H1 (cell line): Measurements from ENCODE around the gene KRTAP5-8. TPM values are rescaled to one million over a fixed set of nuclear protein-coding genes. Genes with fewer than 3 reads are reported as not detected.

Source experiments
- CTCF ChIA-PET: fragments of 300-600 bp; sonication (Branson Sonifier 250); formaldehyde crosslinking; loops from one replicate; lab custom pipeline; 2021; ENCODE audit not compliant: partially characterized antibody; lab: Charles Lee
- POLR2A ChIA-PET: fragments of 300-600 bp; sonication (Branson Sonifier 250); formaldehyde crosslinking; loops from one replicate; lab custom pipeline; 2021; ENCODE audit warnings: inconsistent platforms; ENCODE audit not compliant: partially characterized antibody; lab: Charles Lee
- DNase-seq, 2 experiments: peaks; one replicate each; pipeline versions ENCODE4 v3.0.0 to v3.0.0-alpha.2; 2010 to 2022; ENCODE audit warnings: low spot score in 2 of 2, low read depth in 1 of 2, mixed read lengths in 1 of 2
- FAIRE-seq: peaks from 2 replicates; lab custom pipeline; 2011; peaks lifted over from hg19 to GRCh38; lab: Jason Lieb, UNC
- H2AFZ ChIP-seq: 2 replicates; pipeline ENCODE4 v1.8.1; 2012; ENCODE audit warnings: low read length, inconsistent platforms
- H2AK5ac ChIP-seq: 2 replicates; pipeline ENCODE4 v1.6.1; 2013; ENCODE audit warnings: low read depth, low read length
- H2BK120ac ChIP-seq: replicated peaks from 2 replicates; pipeline ENCODE3; 2013; ENCODE audit warnings: low read depth, low read length, inconsistent platforms
- H2BK12ac ChIP-seq: 2 replicates; pipeline ENCODE4 v1.6.1; 2013; ENCODE audit warnings: low read depth, low read length
- H2BK15ac ChIP-seq: 2 replicates; pipeline ENCODE4 v1.6.1; 2013; ENCODE audit warnings: low read length
- H2BK20ac ChIP-seq: 2 replicates; pipeline ENCODE4 v1.6.1; 2013; ENCODE audit warnings: low read length
- H2BK5ac ChIP-seq: 2 replicates; pipeline ENCODE4 v1.6.1; 2013; ENCODE audit warnings: low read depth, low read length
- H3K14ac ChIP-seq: 2 replicates; pipeline ENCODE4 v1.6.1; 2013; ENCODE audit warnings: inconsistent platforms; ENCODE audit not compliant: insufficient read length
- H3K18ac ChIP-seq: 2 replicates; pipeline ENCODE4 v1.6.1; 2013; ENCODE audit warnings: low read length; ENCODE audit errors: extremely low read depth
- H3K23ac ChIP-seq: 2 replicates; pipeline ENCODE4 v1.6.1; 2013; ENCODE audit warnings: inconsistent platforms; ENCODE audit not compliant: insufficient read length
- H3K23me2 ChIP-seq: 2 replicates; pipeline ENCODE4 v1.6.1; 2013; ENCODE audit warnings: low read depth, low read length
- H3K27ac ChIP-seq: 2 replicates; pipeline ENCODE4 v1.6.1; 2011; ENCODE audit warnings: low read depth, low read length, inconsistent platforms
- H3K27me3 ChIP-seq, 4 experiments: replicated peaks in 1 of 4; 1 replicate in 1 of 4; 2 replicates in 3 of 4; pipeline versions ENCODE4 v1.6.1 to v1.8.1; 2011 to 2013; ENCODE audit warnings: low read length in 3 of 4, mild to moderate bottlenecking in 3 of 4, inconsistent platforms in 2 of 4, mixed read lengths in 2 of 4, moderate library complexity in 1 of 4; ENCODE audit not compliant: control insufficient read depth in 3 of 4, insufficient read depth in 3 of 4; ENCODE audit errors: extremely low read depth in 1 of 4
- H3K36me3 ChIP-seq, 4 experiments: 2 replicates each; pipeline versions ENCODE4 v1.6.1 to v1.8.1; 2011 to 2013; ENCODE audit warnings: mild to moderate bottlenecking in 4 of 4, low read length in 3 of 4, moderate library complexity in 2 of 4, control low read depth in 1 of 4, inconsistent platforms in 1 of 4; ENCODE audit not compliant: insufficient read depth in 4 of 4, control insufficient read depth in 2 of 4
- H3K4ac ChIP-seq: replicated peaks from 2 replicates; pipeline ENCODE3; 2013; ENCODE audit warnings: low read length, low read depth, mixed read lengths, inconsistent platforms; ENCODE audit not compliant: insufficient read length
- H3K4me1 ChIP-seq, 4 experiments: replicated peaks in 1 of 4; 1 replicate in 1 of 4; 2 replicates in 3 of 4; pipeline versions ENCODE4 v1.6.1 to v1.8.1; 2011 to 2013; ENCODE audit warnings: low read length in 3 of 4, inconsistent platforms in 2 of 4, mixed read lengths in 1 of 4; ENCODE audit not compliant: insufficient read depth in 4 of 4, control insufficient read depth in 3 of 4
- H3K4me2 ChIP-seq, 2 experiments: 2 replicates each; pipeline versions ENCODE4 v1.6.1 to v1.8.1; 2011 to 2013; ENCODE audit warnings: low read depth in 2 of 2, low read length in 2 of 2, control low read depth in 1 of 2, inconsistent platforms in 1 of 2, mild to moderate bottlenecking in 1 of 2; ENCODE audit not compliant: insufficient read depth in 1 of 2
- H3K4me3 ChIP-seq, 4 experiments: fragments of 200-600, 300-600 bp in 1 of 4; sonication (generic), shearing (Covaris generic), sonication (Bioruptor Twin) in 1 of 4; 2 replicates each; pipeline versions ENCODE4 v1.5.1 to v1.8.1; 2011 to 2016; ENCODE audit warnings: low read length in 4 of 4, low read depth in 3 of 4, control low read depth in 2 of 4, inconsistent platforms in 2 of 4, mild to moderate bottlenecking in 2 of 4, mixed read lengths in 1 of 4, moderate library complexity in 1 of 4; ENCODE audit not compliant: insufficient read depth in 2 of 4; ENCODE audit errors: extremely low read depth in 1 of 4
- H3K56ac ChIP-seq: replicated peaks from 2 replicates; pipeline ENCODE3; 2013; ENCODE audit warnings: low read depth, mild to moderate bottlenecking, mixed read lengths, low read length, inconsistent platforms; ENCODE audit not compliant: insufficient read length
- H3K79me1 ChIP-seq: 2 replicates; pipeline ENCODE4 v1.6.1; 2013; ENCODE audit warnings: low read depth, low read length, control low read depth
- H3K79me2 ChIP-seq, 2 experiments: 2 replicates each; pipeline versions ENCODE4 v1.6.1 to v1.8.1; 2012 to 2013; ENCODE audit warnings: low read length in 2 of 2, mild to moderate bottlenecking in 2 of 2, inconsistent platforms in 1 of 2; ENCODE audit not compliant: insufficient read depth in 2 of 2, control insufficient read depth in 1 of 2
- H3K9ac ChIP-seq, 4 experiments: replicated peaks in 1 of 4; 1 replicate in 1 of 4; 2 replicates in 3 of 4; pipeline versions ENCODE4 v1.6.1 to v1.8.1; 2011 to 2013; ENCODE audit warnings: low read depth in 3 of 4, low read length in 3 of 4, control low read depth in 2 of 4, mild to moderate bottlenecking in 2 of 4, moderate library complexity in 2 of 4, inconsistent platforms in 1 of 4; ENCODE audit errors: extremely low read depth in 1 of 4
- H3K9me3 ChIP-seq, 2 experiments: 2 replicates each; pipeline versions ENCODE4 v1.6.1 to v1.8.1; 2012 to 2013; ENCODE audit warnings: mild to moderate bottlenecking in 2 of 2, moderate library complexity in 2 of 2, control low read depth in 1 of 2, inconsistent platforms in 1 of 2, low read depth in 1 of 2, low read length in 1 of 2, mixed read lengths in 1 of 2; ENCODE audit not compliant: insufficient read depth in 2 of 2
- H4K20me1 ChIP-seq, 2 experiments: replicated peaks in 1 of 2; 2 replicates each; pipeline versions ENCODE3 to v1.8.1; 2011 to 2013; ENCODE audit warnings: inconsistent platforms in 2 of 2, low read length in 2 of 2, mild to moderate bottlenecking in 1 of 2; ENCODE audit not compliant: insufficient read depth in 2 of 2, control insufficient read depth in 1 of 2
- H4K5ac ChIP-seq: 2 replicates; pipeline ENCODE4 v1.6.1; 2013; ENCODE audit warnings: low read length, low read depth, mixed read lengths, inconsistent platforms; ENCODE audit not compliant: insufficient read length
- H4K8ac ChIP-seq: 2 replicates; pipeline ENCODE4 v1.8.0; 2013; ENCODE audit warnings: mild to moderate bottlenecking, moderate library complexity, low read length, inconsistent platforms; ENCODE audit not compliant: insufficient read depth; ENCODE audit errors: extremely low read depth
- H4K91ac ChIP-seq: replicated peaks from 2 replicates; pipeline ENCODE3; 2013; ENCODE audit warnings: low read length, mixed read lengths, inconsistent platforms; ENCODE audit not compliant: insufficient read length
- SIRT6 ChIP-seq: IDR thresholded peaks from one replicate; pipeline ENCODE4 v1.7.1; 2012; ENCODE audit warnings: low read length, inconsistent platforms
- WGBS, 2 experiments: shearing (Covaris generic) in 1 of 2; methylation state at CpG; one replicate each; pipeline versions ENCODE4 v1.1.6 to v1.1.7; 2013 to 2015; ENCODE audit warnings: low lambda C conversion rate in 2 of 2, mixed read lengths in 2 of 2, inconsistent platforms in 1 of 2, low coverage in 1 of 2, missing lambda C conversion rate in 1 of 2; ENCODE audit not compliant: insufficient replicate concordance in 2 of 2, insufficient coverage in 1 of 2, insufficient read length in 1 of 2; ENCODE audit errors: extremely low coverage in 1 of 2, missing lambda C conversion rate in 1 of 2; 5-methylcytosine and 5-hydroxymethylcytosine counted together
- polyA plus RNA-seq, 7 experiments: library from polyadenylated mRNA; depleted of rRNA in 3 of 7; stranded (reverse) in 5 of 7; unstranded in 2 of 7; fragments of >200 nt in 5 of 7; fragments of 200-250 nt in 2 of 7; gene quantifications; 1 replicate in 5 of 7; 2 replicates in 1 of 7; 4 replicates in 1 of 7; pipeline versions ENCODE4 v1.2.1 to v1.2.3, GENCODE V29; 2011 to 2013; ENCODE audit warnings: missing spikeins in 2 of 7, mixed read lengths in 2 of 7
- total RNA-seq: library from RNA; stranded (reverse); fragmentation: NEBNext Ultra II Directional; extraction: Animal tissue kit (Norgen Biotek cat#: 25700); gene quantifications from 2 replicates; pipeline ENCODE4 v1.2.1, GENCODE V29; 2021

Gene KRTAP5-8
- total and polyA plus RNA-seq, 2 of the 8 experiments (the other 6 are each of a cell fraction or from before 2014, with no cell fraction given), result not detected

GRCh38 chr11:71565263-71565662 is 27.4 kb downstream of the KRTAP5-8 start, which contains the start of gene KRTAP5-10:
TSS of gene KRTAP5-10 (plus strand) at chr11:71565563. CDS start at chr11:71565588, 25 bp downstream.
- 81% methylated on average over 5 of the region's 5 CpGs; no CpG with 5 or more reads in 1 of the 2 experiments for WGBS, 2 experiments
- FAIRE-seq (no peak), DNase-seq (no peak)
- H3K4me3 ChIP-seq, result no peak within 1 kb of the TSS
- CTCF ChIA-PET, result interaction anchor here (1.1 to 3.4 kb wide), 4 partner anchors 9 to 139 kb away, joined by 4 to 37 read pairs (median 7); no protein-coding TSS in a partner anchor
- no peak within 1 kb of the TSS for H3K23ac ChIP-seq
- no peak within 1 kb of the TSS for H3K4me2 ChIP-seq
- peaks cover 0 to 2% (median 0%) of the 10 kb centered on the region in 4 experiments; a peak in 2 of 7 replicates for H3K27me3 ChIP-seq
- H3K9me3 ChIP-seq, result no peaks in the 10 kb centered on the region
- H3K4me1 ChIP-seq, result peaks cover 0 to 8% (median 3%) of the 10 kb centered on the region in 4 experiments; a peak in 5 of 7 replicates
- no peak within 1 kb of the TSS for H4K5ac ChIP-seq
- no peak within 1 kb of the TSS for H3K9ac ChIP-seq
- no peak within 1 kb of the TSS for H2BK120ac ChIP-seq
- H2BK12ac ChIP-seq, result peak within 1 kb of the TSS; percentile 68; the same call in 1 of the 2 replicates
- H3K23me2 ChIP-seq, result no peaks in the 10 kb centered on the region
- no peak within 1 kb of the TSS; the same call in 1 of the 2 replicates for H3K18ac ChIP-seq
- H2BK5ac ChIP-seq, result no peak within 1 kb of the TSS
- no peak within 1 kb of the TSS for H2AFZ ChIP-seq
- H3K79me1 ChIP-seq, result no peaks in the 10 kb centered on the region
- no peak within 1 kb of the TSS for H3K4ac ChIP-seq
- H3K79me2 ChIP-seq, result no peaks in the 10 kb centered on the region
- POLR2A ChIA-PET, result interaction anchor here (1.0 kb wide), 1 partner anchor 114 kb away, joined by 5 read pairs; no protein-coding TSS in a partner anchor
- no peak within 1 kb of the TSS for H4K91ac ChIP-seq
- H4K20me1 ChIP-seq, result no peaks in the 10 kb centered on the region
- no peaks in the 10 kb centered on the region for H3K36me3 ChIP-seq
- H2BK20ac ChIP-seq, result no peak within 1 kb of the TSS; the same call in 1 of the 2 replicates
- no peak for TF ChIP-seq SIRT6
- no peak within 1 kb of the TSS for H3K27ac ChIP-seq
- H2AK5ac ChIP-seq, result 0 out of 2 replicates have a peak within 1 kb of the TSS, but pooled peaks have one; percentile 46
- no peak within 1 kb of the TSS for H3K56ac ChIP-seq
- H4K8ac ChIP-seq, result no peak within 1 kb of the TSS
- H2BK15ac ChIP-seq, result peak within 1 kb of the TSS; percentile 46; the same call in 1 of the 2 replicates
- no peak within 1 kb of the TSS for H3K14ac ChIP-seq
